ENCODE results near the gene USP40.

Gene USP40

DNA sequence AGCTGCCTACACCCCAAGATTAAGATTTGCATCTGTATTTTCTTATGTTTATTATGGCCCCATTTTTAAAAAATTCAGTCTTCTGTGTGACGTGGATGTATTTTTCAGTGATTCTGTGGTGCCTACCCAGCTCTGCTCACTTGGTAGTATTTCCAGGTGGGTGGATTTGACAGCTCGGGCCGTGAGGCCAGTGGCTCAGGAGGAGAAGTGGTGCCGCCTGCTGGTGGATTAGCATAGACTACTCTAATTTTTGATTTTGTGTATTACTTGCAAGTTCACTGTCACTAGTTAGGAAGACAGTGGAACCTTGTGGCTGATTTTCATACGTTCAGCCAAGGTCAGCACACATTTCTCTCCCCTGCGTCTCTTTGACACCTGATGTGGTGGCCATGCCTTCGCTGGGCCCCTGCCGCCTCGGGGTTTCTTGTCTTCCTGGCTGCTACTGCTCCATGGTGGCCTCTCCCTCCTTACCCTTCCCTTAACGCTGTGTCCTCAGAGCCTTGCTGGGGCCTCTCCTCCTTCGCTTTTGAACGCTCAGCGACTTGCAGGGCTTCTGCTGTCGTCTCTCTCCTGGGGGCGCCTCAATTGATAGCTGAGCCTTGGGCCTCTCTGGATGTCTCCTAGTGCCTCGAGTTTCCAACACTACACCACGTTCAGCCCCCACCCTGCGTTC lies 122.9 kb downstream of the USP40 start:
- peak; percentile 75 for DNase-seq

DNA sequence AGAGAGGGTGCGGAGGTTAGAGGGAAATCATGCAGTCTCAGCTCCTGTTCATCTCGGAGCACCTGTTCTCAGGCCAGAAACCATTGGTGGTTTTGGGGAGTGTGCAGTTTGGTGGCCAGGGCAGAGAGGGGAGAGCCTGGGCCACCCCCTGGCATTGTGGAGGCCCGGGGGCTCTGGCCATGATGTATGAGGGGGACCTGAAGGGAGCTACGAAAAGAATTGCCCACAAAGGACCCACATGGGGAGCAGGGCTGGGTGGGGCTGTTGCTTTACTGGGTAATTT lies 124.6 kb downstream of the USP40 start:
- no peak for DNase-seq

DNA sequence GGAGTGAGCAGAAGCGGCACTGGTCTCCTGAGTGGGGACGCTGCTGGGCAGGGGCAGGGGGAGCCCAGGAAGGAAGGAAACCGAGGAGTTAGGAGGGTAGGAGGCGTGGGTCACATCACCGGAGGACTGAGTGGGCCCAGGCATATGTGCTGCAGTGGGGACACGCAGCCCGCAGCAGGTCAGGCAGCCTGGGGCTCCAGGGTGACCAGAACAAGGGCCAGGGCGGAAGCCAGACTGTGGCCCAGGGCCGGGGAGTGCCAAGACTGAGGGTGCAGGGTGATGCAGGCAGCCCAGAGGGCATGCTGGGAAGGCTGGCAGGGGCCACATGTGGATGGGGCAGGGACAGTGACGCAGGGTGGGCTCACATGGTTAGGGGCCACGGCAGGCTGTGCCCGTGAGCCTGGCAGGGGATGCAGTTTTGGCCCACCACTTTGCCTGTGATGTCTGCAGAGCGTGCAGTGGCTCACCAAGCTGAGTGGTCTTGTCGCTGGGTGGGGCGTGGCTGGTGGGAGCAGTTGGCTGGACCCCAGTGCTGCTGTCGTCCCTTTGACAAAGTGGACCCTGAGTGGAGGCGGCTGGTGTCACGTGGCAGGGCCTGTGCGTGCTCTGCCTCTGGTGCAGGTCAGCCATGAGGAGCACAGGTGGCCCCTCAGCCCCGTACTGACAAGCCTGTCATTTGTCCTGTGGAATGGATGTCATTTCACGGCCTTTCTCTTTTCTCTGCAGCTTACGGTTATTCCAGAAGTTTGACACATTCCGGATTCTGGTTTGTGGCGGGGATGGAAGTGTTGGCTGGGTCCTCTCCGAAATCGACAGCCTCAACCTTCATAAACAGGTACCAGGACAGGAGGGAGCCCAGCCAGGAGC lies 125.2 kb downstream of the USP40 start:
- no peak for DNase-seq

DNA sequence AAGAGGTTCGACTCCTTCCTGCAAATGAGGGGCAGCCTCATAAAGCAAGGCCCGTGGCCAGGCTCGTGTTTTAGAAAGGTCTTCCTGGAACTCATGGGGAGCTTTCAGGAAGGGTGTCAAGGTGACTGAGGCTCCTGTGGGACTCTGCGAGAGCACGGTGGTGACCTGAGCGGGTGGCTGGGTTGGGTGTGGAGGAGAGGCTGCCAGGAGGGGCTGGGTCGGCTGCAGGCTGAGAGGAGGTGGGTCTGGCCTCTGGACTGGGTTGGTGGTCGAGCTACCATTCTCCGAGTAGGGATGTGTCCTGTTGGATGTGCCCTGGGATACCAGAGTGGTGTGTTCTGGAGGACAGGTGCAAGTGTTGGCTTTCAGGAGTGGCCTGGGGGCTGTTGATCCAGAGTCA lies 125.9 kb downstream of the USP40 start:
- no peak for DNase-seq

- no peak for DNase-seq
These were observed 126.3 kb downstream of the USP40 start for GRCh38 chr2:233440314-233440713.

DNA sequence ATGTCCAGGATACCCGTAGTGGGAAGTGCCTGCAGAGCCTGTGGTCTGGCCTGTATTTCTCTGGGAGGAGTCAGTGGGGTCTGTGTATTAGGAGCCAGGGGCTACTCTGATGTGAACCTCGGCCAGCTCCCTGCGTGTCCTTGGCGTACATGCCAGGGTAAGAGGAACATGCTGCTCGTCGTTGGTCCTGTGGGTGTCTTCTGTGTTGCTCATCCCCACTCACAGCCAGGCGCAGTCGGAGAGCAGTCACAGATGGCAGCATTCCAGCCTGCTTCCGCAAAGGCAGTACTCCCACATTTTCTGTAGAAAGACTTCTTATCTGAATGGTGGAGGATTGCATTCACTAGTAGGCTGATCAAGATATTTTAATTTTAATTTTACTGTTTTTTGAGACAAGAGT lies 127.4 kb downstream of the USP40 start:
- DNase-seq, result no peak

GRCh38 chr2:233438573-233439147 lies 127.9 kb downstream of the USP40 start:
- DNase-seq, result no peak

DNA sequence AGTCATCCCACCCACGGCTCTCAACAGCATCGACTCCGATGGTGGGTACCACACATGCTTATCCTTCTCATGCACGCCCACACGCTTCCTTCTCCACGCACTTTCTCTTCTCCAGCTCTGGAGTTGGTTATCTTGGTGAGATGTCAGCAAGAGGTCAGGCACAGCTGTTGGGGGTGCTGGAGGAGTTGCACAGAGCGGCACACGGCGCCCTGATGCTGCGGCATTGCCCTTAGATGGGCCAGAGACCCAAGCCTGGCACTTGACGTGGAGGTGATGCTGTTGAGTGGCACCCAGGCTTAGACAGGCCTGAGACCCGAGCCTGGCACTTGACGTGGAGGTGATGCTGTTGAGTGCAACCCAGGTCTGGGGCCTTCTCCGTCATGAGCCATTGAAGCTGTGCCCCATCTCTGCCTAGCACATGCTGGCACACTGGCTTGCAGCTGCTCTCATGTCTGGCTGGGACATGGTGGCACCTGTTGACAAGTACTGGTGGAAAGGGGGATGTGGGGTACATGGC lies 129.1 kb downstream of the USP40 start:
- DNase-seq, result no peak

DNA sequence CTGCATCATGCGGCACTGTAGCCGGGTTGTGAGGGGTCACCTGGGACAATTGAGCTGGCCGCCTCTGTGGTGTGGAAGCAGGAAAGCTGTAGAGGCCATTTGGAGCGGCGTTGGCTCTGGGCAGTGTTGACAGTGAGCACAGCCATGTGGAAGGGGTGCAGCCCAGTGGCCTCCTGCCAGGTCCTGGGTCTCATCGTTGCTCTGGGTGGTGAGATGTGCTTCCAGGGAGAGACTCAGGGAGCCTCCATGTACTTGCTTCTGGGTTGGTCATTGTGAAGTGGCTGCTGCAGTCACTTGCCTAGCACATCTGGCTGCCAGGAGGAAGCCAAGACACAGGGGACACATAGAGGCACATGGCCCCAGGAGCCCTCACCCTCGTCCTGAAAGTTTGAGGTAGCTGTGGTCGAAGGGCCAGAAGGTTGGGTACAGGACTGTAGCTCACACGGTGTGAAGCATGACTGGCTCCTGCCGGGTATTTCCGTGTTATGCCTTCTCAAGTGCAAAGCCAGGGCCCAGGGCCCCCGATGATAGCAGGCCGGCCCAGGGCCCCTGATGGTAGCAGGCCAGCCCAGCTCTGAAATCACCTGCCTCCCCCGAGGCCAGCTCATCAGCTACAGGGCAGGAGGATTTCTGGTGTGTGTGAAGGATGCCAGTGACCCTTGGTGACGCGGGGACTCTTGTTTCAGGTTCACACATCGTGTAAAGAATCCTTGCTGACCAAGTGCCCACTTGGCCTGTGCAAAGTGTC lies 129.7 kb downstream of the USP40 start:
- DNase-seq, result no peak

DNA sequence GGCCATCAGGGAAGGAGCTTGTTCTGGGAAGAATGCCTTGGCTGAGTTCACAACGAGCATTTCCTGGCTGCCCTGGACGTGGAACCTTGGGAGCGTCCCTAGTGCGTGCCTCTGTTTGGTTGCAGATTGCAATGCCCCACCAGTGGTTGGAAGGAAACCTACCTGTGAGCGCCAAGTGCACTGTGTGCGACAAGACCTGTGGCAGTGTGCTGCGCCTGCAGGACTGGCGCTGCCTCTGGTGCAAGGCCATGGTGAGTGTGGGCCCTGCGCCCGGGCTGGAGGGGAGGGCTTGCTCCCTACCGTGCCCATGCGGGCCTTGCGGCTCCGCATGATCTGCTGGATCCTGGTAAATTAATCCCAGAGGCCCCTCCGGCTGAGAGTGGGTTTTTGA lies 130.4 kb downstream of the USP40 start:
- DNase-seq, result no peak

GRCh38 chr2:233435436-233436190 lies 131.0 kb downstream of the USP40 start:
- no peak for DNase-seq

DNA sequence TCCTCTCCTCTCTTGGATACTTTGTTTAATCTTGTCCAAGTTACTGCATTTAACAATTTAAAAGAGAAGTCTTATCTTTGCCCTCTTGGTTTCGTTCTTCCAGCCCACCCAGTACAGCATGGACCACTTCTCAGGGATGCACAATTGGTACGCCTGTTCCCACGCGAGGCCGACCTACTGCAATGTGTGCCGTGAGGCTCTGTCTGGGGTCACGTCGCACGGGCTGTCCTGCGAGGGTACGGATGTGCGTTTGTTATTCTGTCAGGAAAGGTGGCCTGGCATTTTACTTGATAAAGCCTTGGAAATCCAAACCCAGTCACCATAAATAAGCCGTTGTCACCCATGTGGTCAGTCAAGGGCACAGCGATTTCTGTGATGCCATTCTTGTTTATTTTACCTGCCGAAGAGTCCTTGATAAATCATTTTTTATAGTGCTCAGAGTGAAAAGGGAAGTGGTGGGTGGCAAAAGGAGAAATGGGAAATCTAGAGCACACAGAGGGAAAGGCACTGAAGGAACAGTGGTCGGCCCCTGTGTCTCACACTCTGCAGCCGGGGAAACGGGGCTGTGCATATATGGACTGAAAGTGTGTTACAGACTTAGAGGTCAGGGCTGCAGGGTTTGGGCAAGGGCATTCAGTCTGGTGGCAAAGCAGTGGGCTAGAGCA lies 131.8 kb downstream of the USP40 start:
- DNase-seq, result no peak

DNA sequence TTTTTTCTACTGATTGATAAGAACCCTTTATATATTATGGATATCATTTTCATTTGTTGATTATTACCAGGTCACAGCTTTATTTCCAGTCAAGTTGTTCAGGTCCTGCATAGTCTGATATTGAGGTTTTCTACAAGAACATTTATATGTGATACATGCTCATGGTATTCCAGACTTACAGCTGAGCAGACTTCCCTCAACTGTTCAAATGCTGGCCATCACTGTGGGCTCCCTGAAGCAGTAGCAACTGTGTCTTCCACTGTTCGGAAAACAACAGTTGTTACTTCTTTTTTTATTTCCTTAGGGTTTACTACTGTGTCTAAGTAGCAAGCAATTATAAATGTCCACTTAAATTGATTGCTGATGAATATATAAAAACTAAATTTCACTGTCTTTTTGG lies 132.8 kb downstream of the USP40 start:
- no peak for DNase-seq

GRCh38 chr2:233433029-233433428 lies 133.6 kb downstream of the USP40 start:
- DNase-seq, result no peak

- no peak for DNase-seq
These were observed 135.9 kb downstream of the USP40 start for GRCh38 chr2:233430651-233431050.

GRCh38 chr2:233430081-233430480 lies 136.5 kb downstream of the USP40 start:
- DNase-seq, result no peak

DNA sequence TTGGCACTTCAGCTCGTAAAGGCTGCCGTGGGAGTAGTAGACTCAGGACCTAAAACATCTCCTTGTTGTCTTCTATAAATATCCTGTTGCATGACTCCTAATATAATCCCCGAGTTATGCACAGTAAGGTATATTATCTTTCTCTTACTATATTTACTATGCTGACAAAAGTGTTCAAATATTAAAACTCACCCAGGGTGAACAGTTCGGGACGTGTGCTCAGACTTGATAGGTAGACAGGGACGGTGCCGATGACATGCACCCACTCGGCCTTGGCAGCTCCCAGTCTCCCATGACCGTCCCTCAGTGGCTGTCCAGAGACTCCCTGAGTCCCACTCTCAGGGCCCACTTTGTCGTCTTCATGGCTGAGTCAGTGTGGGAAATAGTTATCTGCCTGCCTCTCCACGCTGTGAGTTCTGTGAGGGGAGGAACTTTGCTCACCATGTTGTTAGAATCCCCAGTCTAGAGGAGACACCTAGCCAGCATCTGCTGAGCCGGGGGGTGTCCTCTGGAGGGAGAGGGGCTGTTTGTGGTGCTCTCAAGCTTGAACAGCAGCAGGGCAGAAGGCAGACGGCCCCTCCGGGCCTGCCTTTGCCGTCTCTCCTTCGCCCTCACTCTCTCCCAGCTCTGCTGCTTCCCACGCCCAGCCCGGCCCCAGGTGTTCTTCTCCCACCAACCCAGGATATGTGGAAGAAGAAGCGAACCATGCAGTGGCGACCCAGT lies 137.2 kb downstream of the USP40 start:
- DNase-seq, result no peak

- DNase-seq, result no peak
These were observed 138.1 kb downstream of the USP40 start for GRCh38 chr2:233428438-233428837.

GRCh38 chr2:233428008-233428407 lies 138.6 kb downstream of the USP40 start:
- DNase-seq, result no peak

GRCh38 chr2:233426619-233427342 lies 139.8 kb downstream of the USP40 start:
- DNase-seq, result no peak

Measured in NCI-H510A (cell line).